Smooth muscle cell (in vitro differentiated cells): Measurements from ENCODE around the gene SLAIN1. TPM values are rescaled to one million over a fixed set of nuclear protein-coding genes. Genes with fewer than 3 reads are reported as not detected.

Experiments used
- DNase-seq: peaks from one replicate; lab custom pipeline; 2025; ENCODE audit not compliant: unreplicated experiment; lab: John Stamatoyannopoulos, UW
- H2AFZ ChIP-seq: fragments of 200-600 bp; sonication (generic); 2 replicates; pipeline ENCODE4 v1.6.0; 2016; ENCODE audit warnings: antibody characterized with exemption, low read depth, mild to moderate bottlenecking
- H3F3A ChIP-seq: fragments of 200-600 bp; sonication (generic); 2 replicates; pipeline ENCODE4 v1.6.0; 2017; ENCODE audit warnings: antibody characterized with exemption, low read depth
- H3K27ac ChIP-seq: fragments of 200-600 bp; sonication (generic); 2 replicates; pipeline ENCODE4 v1.5.1; 2016; ENCODE audit warnings: low read depth, mild to moderate bottlenecking
- H3K27me3 ChIP-seq: fragments of 200-600 bp; sonication (generic); 2 replicates; pipeline ENCODE4 v1.6.1; 2016; ENCODE audit warnings: low read depth, mild to moderate bottlenecking
- H3K36me3 ChIP-seq: fragments of 200-600 bp; sonication (generic); 2 replicates; pipeline ENCODE4 v1.5.1; 2016; ENCODE audit warnings: low read depth
- H3K4me1 ChIP-seq: fragments of 200-600 bp; sonication (generic); 2 replicates; pipeline ENCODE4 v1.5.1; 2016; ENCODE audit warnings: low read depth
- H3K4me2 ChIP-seq: fragments of 200-600 bp; sonication (generic); 2 replicates; pipeline ENCODE4 v1.6.0; 2016; ENCODE audit warnings: mild to moderate bottlenecking
- H3K4me3 ChIP-seq: fragments of 200-600 bp; sonication (generic); 2 replicates; pipeline ENCODE4 v1.5.1; 2016; ENCODE audit warnings: mild to moderate bottlenecking
- H3K79me2 ChIP-seq: fragments of 200-600 bp; sonication (generic); 2 replicates; pipeline ENCODE4 v1.6.0; 2016; ENCODE audit warnings: low read depth, mild to moderate bottlenecking
- H3K9ac ChIP-seq: fragments of 200-600 bp; sonication (generic); 2 replicates; pipeline ENCODE4 v1.6.0; 2016; ENCODE audit warnings: low read depth
- H3K9me3 ChIP-seq: fragments of 200-600 bp; sonication (generic); replicated peaks from 2 replicates; pipeline ENCODE4 v1.5.1; 2016; ENCODE audit warnings: low read depth
- H4K20me1 ChIP-seq: fragments of 200-600 bp; sonication (generic); 2 replicates; pipeline ENCODE4 v1.6.0; 2016; ENCODE audit warnings: low read depth
- WGBS: methylation state at CpG from one replicate; pipeline ENCODE4 v1.1.7; 2016; ENCODE audit warnings: low lambda C conversion rate; 5-methylcytosine and 5-hydroxymethylcytosine counted together
- polyA plus RNA-seq: library from polyadenylated mRNA; unstranded; fragments of >200 nt; fragmentation: Nextera tagmentation; extraction: Ambion mirVana; gene quantifications from 2 replicates; pipeline ENCODE4 v1.2.1, GENCODE V29; 2016
- total RNA-seq: library from RNA; depleted of rRNA; stranded (reverse); fragments of >200 nt; gene quantifications from 2 replicates; pipeline ENCODE4 v1.2.3, GENCODE V29; 2014
- TF ChIP-seq, protein P1 (sequence below): fragments of 200-600 bp; sonication (generic); IDR thresholded peaks from 2 replicates; pipeline ENCODE4 v1.5.1; 2017; ENCODE audit warnings: borderline replicate concordance, mild to moderate bottlenecking, antibody characterized with exemption; ENCODE audit not compliant: insufficient read depth, poor library complexity, severe bottlenecking

Gene SLAIN1
- total and polyA plus RNA-seq, 2 experiments from 2014 or later, result 0.18 TPM; not detected in 1

DNA sequence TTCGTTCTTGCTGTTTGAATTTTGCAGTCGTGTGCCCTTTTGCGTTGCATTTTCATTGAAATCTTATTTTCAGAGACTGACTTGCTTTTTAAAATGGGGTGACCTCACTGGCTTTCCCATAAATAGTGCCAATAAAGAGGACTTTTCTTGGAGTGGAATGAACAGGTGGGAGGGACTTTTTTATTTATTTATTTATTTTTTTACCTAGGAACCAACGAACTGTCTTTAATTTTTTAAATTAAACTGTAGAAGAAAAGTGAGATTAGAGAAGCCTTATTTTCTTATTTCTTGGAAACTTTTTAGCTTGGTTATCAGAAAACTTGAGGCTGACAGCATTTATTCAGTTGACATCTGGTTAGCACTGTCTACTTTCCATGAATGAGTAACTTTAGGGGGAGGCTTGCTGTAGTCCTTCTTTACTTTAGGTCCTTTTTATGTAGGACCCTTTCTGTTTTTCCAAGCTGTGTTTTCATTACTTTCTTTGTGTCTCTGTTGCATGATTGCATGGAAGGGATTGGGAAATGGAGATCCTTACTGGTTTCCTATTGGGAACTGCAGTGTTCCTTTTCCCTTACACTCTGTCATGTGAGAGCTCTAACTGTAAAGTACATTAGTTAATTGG, 1.7 kb downstream of the SLAIN1 start:
- Histone ChIP-seq H3F3A (no peaks in the 10 kb centered on the region), H3K9me3 (no peaks in the 10 kb centered on the region), H3K36me3 (no peaks in the 10 kb centered on the region), H3K4me2 (peak overlapping the region; percentile 96), H4K20me1 (no peaks in the 10 kb centered on the region), H3K4me1 (peaks cover 24% of the 10 kb centered on the region), H3K9ac (no peak overlapping the region), H3K27ac (no peak overlapping the region), H3K4me3 (peak overlapping the region; percentile 68), H3K79me2 (no peaks in the 10 kb centered on the region), H2AFZ (peak overlapping the region; percentile 76), H3K27me3 (peaks cover 64% of the 10 kb centered on the region)
- TF ChIP-seq, protein P1, sequence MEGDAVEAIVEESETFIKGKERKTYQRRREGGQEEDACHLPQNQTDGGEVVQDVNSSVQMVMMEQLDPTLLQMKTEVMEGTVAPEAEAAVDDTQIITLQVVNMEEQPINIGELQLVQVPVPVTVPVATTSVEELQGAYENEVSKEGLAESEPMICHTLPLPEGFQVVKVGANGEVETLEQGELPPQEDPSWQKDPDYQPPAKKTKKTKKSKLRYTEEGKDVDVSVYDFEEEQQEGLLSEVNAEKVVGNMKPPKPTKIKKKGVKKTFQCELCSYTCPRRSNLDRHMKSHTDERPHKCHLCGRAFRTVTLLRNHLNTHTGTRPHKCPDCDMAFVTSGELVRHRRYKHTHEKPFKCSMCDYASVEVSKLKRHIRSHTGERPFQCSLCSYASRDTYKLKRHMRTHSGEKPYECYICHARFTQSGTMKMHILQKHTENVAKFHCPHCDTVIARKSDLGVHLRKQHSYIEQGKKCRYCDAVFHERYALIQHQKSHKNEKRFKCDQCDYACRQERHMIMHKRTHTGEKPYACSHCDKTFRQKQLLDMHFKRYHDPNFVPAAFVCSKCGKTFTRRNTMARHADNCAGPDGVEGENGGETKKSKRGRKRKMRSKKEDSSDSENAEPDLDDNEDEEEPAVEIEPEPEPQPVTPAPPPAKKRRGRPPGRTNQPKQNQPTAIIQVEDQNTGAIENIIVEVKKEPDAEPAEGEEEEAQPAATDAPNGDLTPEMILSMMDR, result no peak
- 2% methylated on average over 4 of the region's 4 CpGs for WGBS
- no peak for DNase-seq

DNA sequence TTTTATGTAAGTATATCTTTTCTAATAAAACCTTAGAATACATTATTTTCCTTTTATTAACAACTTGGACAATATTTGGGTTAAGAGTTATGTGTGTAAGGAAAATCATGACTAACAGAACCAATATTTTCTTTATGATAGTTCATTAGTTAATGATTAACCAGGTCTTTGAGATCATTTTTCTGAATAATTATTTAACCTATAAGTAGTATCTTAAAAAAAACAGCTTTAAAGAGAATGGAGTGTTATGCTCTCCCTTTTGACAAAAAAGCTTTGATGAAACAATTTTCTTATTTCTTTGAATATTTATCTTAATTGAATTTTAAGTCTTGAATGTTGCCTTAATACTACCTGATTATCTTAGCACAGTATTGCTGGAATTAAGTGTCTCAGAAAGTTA, 3.8 kb downstream of the SLAIN1 start:
- H3K4me1 ChIP-seq, result peaks cover 19% of the 10 kb centered on the region
- no peak for DNase-seq
- H2AFZ ChIP-seq, result no peak overlapping the region
- TF ChIP-seq, protein P1, result no peak
- H3F3A ChIP-seq, result no peaks in the 10 kb centered on the region
- no peak overlapping the region for H3K4me3 ChIP-seq
- H3K9ac ChIP-seq, result no peak overlapping the region
- H3K27ac ChIP-seq, result no peak overlapping the region
- H4K20me1 ChIP-seq, result no peaks in the 10 kb centered on the region
- H3K9me3 ChIP-seq, result no peaks in the 10 kb centered on the region
- peaks cover 44% of the 10 kb centered on the region for H3K27me3 ChIP-seq
- no peak overlapping the region for H3K4me2 ChIP-seq
- H3K79me2 ChIP-seq, result no peaks in the 10 kb centered on the region
- no peaks in the 10 kb centered on the region for H3K36me3 ChIP-seq

DNA sequence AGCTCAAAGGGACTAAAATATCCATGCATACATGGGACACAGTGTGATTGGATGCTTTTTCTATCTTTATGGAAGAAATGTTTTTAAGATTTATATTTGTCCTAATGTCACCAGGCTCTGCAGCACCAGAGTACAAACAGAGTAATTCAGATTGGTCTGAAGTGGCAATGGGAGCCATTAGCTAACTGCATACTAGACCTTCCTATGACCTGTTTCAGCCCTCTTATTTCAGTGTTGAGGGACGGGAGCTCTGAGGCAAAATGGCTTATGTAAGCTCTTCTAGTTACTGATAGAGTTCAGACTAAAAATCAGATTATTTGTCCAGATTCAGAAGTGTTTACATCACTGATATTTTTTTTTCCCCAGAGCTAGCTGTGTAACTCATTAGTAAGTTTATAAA, 4.9 kb downstream of the SLAIN1 start:
- DNase-seq, result no peak
- 80% methylated on average over 1 of the region's 1 CpG for WGBS

DNA sequence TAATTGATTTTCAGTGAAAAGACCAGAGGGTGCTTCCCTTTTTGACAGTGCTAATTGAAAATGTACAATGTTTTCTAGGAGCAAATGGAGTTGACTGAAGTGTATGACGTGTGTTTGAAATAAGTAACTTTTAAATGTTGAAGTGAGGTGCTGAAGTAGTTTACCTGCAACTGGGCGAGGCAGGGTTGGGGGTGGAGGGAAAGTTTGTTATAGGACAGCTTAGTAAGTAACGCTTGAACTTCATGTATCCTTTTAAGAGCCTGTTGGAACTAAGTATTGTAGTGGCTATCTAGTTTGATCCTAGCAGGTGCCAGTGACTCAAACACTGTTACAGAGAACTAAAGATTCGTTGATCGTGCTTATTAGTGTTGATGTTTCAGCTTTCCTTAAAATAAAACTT, 5.9 kb downstream of the SLAIN1 start:
- TF ChIP-seq, protein P1, result no peak
- Histone ChIP-seq H3K79me2 (no peaks in the 10 kb centered on the region), H3K9me3 (no peaks in the 10 kb centered on the region), H3K27ac (no peak overlapping the region), H3K4me1 (peaks cover 13% of the 10 kb centered on the region), H4K20me1 (no peaks in the 10 kb centered on the region), H2AFZ (no peak overlapping the region), H3K9ac (no peak overlapping the region), H3K4me2 (no peak overlapping the region), H3K36me3 (no peaks in the 10 kb centered on the region), H3K27me3 (peaks cover 27% of the 10 kb centered on the region), H3F3A (no peaks in the 10 kb centered on the region), H3K4me3 (no peak overlapping the region)
- no peak for DNase-seq
- 88% methylated on average over 5 of the region's 5 CpGs for WGBS

More for the DNA sequence above, 4.9 kb downstream of the SLAIN1 start:
- Histone ChIP-seq H4K20me1 (no peaks in the 10 kb centered on the region), H3K9ac (no peak overlapping the region), H3K27ac (no peak overlapping the region), H3F3A (no peaks in the 10 kb centered on the region), H3K4me1 (peaks cover 13% of the 10 kb centered on the region), H2AFZ (no peak overlapping the region), H3K4me3 (no peak overlapping the region), H3K79me2 (no peaks in the 10 kb centered on the region), H3K27me3 (peaks cover 33% of the 10 kb centered on the region), H3K36me3 (no peaks in the 10 kb centered on the region), H3K4me2 (no peak overlapping the region), H3K9me3 (no peaks in the 10 kb centered on the region)
- TF ChIP-seq, protein P1, result no peak
